Pancreas (tissue), 10 donors: Measurements from ENCODE around the gene SLC12A6. TPM values are rescaled to one million over a fixed set of nuclear protein-coding genes. Genes with fewer than 3 reads are reported as not detected.

Source experiments
- ATAC-seq, 4 donors: fragments of 200-7000 bp; cut with Tn5 transposase; one replicate each; pipeline versions ENCODE4 v1.8.0 to v1.9.1; 2020; ENCODE audit warnings: mild to moderate bottlenecking in 4 of 4, moderate library complexity in 4 of 4
- DNase-seq, 6 donors: peaks; one replicate each; pipeline ENCODE4 v3.0.0-alpha.2; 2020
- FAIRE-seq: peaks from 2 replicates; lab custom pipeline; 2012; peaks lifted over from hg19 to GRCh38; lab: Jason Lieb, UNC
- H3K27ac ChIP-seq, 4 donors: fragments of 200-600 bp; sonication (generic); 1 replicate in 3 of 4; 2 replicates in 1 of 4; pipeline versions ENCODE4 v1.5.0 to v1.8.0; 2020
- H3K27me3 ChIP-seq, 4 donors: fragments of 200-600 bp; one replicate each; pipeline ENCODE4 v1.8.0; 2021
- H3K36me3 ChIP-seq, 3 donors: fragments of 200-600 bp; sonication (generic) in 1 of 3; one replicate each; pipeline versions ENCODE4 v1.5.0 to v1.8.0; 2020 to 2021
- H3K4me1 ChIP-seq, 3 donors: fragments of 200-600 bp; one replicate each; pipeline ENCODE4 v1.8.0; 2021
- H3K4me3 ChIP-seq, 4 donors: fragments of 200-600 bp; sonication (generic) in 2 of 4; one replicate each; pipeline versions ENCODE4 v1.5.0 to v1.8.0; 2020 to 2021
- H3K9me3 ChIP-seq, 4 donors: fragments of 200-600 bp; one replicate each; pipeline ENCODE4 v1.8.0; 2021
- WGBS, 2 donors: extraction: QIAGEN DNeasy Blood & Tissue Kit; methylation state at CpG; one replicate each; pipeline ENCODE4 v1.1.7; 2013; 5-methylcytosine and 5-hydroxymethylcytosine counted together
- intact Hi-C, 3 donors: fragments of 100-400 bp; cut with DNase I; formaldehyde crosslinking; loops; one replicate each; pipeline versions ENCODE4 v1.11.1 to v1.14.2; 2022
- polyA plus RNA-seq, 2 donors: library from polyadenylated mRNA; stranded (reverse); fragments of 200-250 nt; gene quantifications; one replicate each; pipeline ENCODE4 v1.2.3, GENCODE V29; 2013
- total RNA-seq, 6 donors: library from RNA; stranded (reverse); fragmentation: NEBNext Ultra II Directional in 4 of 6; extraction: Animal tissue kit (Norgen Biotek cat#: 25700) in 4 of 6; gene quantifications; one replicate each; pipeline versions ENCODE4 v1.2.1 to v1.2.4, GENCODE V29; 2021 to 2023
- TF ChIP-seq, protein P1 (sequence below), 4 donors: fragments of 200-600 bp; sonication (generic) in 3 of 4; IDR thresholded peaks; one replicate each; pipeline versions ENCODE4 v1.5.0 to v1.8.0; 2021; ENCODE audit warnings: antibody characterized with exemption in 4 of 4
- donor health status: healthy with polysubstance abuse.
- donor health status: DM: no; HTN: no; CAD: no; lungs with moderate emphysema.
- donor health status: DM: no; HTN: no; CAD: no.
- donor health status: control.
- donor health status: control.
- donor health status: Bipolar disorder and iron deficiency.
- donor health status: DM: yes; HTN: yes; CAD: no.
- donor health status: DM: no; HTN: no; CAD: no.
- donor health status: DM: no; HTN: no; CAD: no.
- donor health status: DM: yes; HTN: yes; CAD: no.

Gene SLC12A6
- total and polyA plus RNA-seq, 8 donors: 2.5 to 13.1 (median 6.0) TPM

DNA sequence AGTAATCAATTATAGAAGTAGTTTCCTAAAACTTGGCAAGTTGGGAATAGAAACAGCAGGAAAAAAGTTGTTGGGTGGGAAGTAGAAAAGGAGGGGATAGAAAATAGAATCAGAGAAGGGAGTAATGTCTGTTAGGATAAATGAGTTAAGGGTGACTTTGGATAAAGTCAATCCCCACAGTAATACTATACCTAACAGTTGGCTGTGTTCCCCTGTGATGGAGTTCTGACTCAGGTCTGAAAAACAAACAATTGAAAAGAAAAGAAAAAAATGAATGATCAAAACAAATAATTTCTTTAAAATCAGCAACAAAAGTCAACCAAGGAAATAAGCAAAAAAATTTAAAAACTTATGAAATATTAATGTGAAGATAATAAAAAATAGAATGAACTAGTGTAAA lies 62.4 kb downstream of the SLC12A6 start:
- Histone ChIP-seq H3K36me3 (no peaks in the 10 kb centered on the region), H3K4me3 (no peak overlapping the region), H3K27me3 (no peaks in the 10 kb centered on the region), H3K9me3 (no peaks in the 10 kb centered on the region), H3K4me1 (peaks cover 0 to 5% (median 0%) of the 10 kb centered on the region in 3 donors), H3K27ac (no peak overlapping the region)
- FAIRE-seq (no peak), DNase-seq (no peak), ATAC-seq (no peak)
- intact Hi-C loops: no loop called here
- TF ChIP-seq, protein P1, sequence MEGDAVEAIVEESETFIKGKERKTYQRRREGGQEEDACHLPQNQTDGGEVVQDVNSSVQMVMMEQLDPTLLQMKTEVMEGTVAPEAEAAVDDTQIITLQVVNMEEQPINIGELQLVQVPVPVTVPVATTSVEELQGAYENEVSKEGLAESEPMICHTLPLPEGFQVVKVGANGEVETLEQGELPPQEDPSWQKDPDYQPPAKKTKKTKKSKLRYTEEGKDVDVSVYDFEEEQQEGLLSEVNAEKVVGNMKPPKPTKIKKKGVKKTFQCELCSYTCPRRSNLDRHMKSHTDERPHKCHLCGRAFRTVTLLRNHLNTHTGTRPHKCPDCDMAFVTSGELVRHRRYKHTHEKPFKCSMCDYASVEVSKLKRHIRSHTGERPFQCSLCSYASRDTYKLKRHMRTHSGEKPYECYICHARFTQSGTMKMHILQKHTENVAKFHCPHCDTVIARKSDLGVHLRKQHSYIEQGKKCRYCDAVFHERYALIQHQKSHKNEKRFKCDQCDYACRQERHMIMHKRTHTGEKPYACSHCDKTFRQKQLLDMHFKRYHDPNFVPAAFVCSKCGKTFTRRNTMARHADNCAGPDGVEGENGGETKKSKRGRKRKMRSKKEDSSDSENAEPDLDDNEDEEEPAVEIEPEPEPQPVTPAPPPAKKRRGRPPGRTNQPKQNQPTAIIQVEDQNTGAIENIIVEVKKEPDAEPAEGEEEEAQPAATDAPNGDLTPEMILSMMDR (IDR thresholded peaks at IDR 0.05): no peak

DNA sequence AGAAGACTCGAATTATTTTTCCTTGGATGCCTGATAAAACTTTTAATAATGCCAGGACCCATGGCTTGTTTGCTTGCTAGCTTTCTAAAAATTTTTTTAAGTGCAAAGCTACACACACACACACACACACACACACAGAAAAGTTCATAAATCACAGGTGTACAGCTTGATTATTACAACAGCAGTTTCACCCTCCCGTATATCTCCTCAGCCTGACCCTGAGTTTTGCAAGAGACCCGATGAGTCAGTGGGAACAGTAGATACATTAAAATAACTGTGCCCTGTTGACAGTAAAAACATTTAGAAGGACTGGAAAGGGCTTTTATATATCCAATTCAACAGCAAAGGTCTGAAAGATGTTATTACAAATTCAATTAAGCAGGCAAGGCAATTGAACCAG lies 66.1 kb downstream of the SLC12A6 start:
- Histone ChIP-seq H3K27me3 (no peaks in the 10 kb centered on the region), H3K4me3 (no peak overlapping the region), H3K4me1 (no peaks in the 10 kb centered on the region), H3K36me3 (no peaks in the 10 kb centered on the region), H3K27ac (no peak overlapping the region), H3K9me3 (no peaks in the 10 kb centered on the region)
- WGBS, 2 donors: 67 to 75% methylated on average over 3 of the region's 3 CpGs
- no peak for ATAC-seq
- no peak for DNase-seq
- TF ChIP-seq, protein P1 (IDR thresholded peaks at IDR 0.05): no peak
- no peak for FAIRE-seq
- intact Hi-C loops: no loop called here

DNA sequence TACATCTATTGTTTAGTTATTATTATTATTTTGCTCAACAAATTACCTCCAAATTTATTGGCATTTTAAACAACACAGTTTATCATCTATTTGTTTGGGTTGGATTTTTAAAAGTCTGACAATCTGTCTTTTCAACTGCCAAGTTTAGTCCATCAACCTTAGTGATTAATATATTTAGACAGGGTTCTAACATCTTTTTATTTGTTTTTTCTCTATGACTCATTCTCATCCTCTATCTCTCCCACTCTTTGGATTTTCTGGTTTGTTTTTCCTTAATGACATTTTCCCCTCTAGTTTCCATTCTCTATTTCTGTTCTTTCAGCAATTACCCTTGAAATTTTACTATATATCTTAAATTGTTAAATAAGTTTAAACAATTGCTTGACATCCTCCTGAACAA lies 70.8 kb downstream of the SLC12A6 start:
- H3K36me3 ChIP-seq: no peaks in the 10 kb centered on the region
- TF ChIP-seq, protein P1 (IDR thresholded peaks at IDR 0.05): no peak
- intact Hi-C loops: no loop called here
- no peak overlapping the region for H3K27ac ChIP-seq
- FAIRE-seq (no peak), DNase-seq (no peak), ATAC-seq (no peak)
- no peaks in the 10 kb centered on the region for H3K27me3 ChIP-seq
- H3K4me1 ChIP-seq: no peaks in the 10 kb centered on the region
- no peaks in the 10 kb centered on the region for H3K9me3 ChIP-seq
- no peak overlapping the region for H3K4me3 ChIP-seq

DNA sequence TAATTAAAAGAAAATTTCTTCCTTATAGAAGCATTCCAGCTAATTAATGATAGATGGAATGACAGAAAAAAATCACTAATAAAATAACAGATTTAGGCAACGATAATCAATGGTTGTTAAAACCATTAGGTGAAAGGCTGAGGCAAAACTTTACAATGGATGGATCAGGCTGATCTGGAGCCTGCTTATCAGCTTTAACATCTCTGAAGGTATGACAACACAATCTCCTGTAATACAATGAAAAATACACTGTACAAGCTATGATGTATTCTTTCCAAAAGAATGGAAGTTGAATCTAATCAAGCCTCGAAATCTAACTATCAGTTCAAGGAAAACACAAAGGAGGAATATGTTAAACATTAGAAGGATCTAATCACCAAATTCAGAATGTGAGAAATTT lies 73.5 kb downstream of the SLC12A6 start:
- no peak overlapping the region for H3K27ac ChIP-seq
- 73 to 84% methylated on average over 2 of the region's 2 CpGs for WGBS, 2 donors
- TF ChIP-seq, protein P1 (IDR thresholded peaks at IDR 0.05): no peak
- ATAC-seq (no peak), FAIRE-seq (no peak), DNase-seq (no peak)
- no peaks in the 10 kb centered on the region for H3K4me1 ChIP-seq
- H3K9me3 ChIP-seq: no peaks in the 10 kb centered on the region
- no peaks in the 10 kb centered on the region for H3K27me3 ChIP-seq
- no peak overlapping the region for H3K4me3 ChIP-seq
- no peaks in the 10 kb centered on the region for H3K36me3 ChIP-seq
- intact Hi-C loops: no loop called here

DNA sequence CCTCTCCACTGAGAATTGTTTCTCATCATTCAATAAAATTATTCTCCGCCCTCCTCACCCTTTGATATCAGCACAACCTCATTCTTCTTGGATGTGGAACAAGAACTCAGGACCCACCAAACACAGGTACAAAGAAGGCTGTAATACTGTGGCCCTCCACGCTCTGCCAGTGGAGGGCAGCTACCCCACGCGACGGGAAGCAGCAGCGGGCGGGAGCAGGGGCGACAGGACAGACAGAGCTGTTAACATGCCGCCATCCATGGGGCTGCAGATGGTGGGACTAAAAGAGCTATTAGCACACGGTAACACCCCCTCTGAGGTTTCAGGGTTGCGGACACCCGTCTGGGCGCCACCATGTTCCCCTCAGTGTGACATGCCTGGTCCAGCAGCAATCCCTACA lies 75.2 kb downstream of the SLC12A6 start:
- no peaks in the 10 kb centered on the region for H3K9me3 ChIP-seq
- H3K4me3 ChIP-seq: no peak overlapping the region
- H3K27me3 ChIP-seq: no peaks in the 10 kb centered on the region
- TF ChIP-seq, protein P1 (IDR thresholded peaks at IDR 0.05): no peak
- intact Hi-C loops: no loop called here
- no peaks in the 10 kb centered on the region for H3K36me3 ChIP-seq
- FAIRE-seq (no peak), ATAC-seq (no peak), DNase-seq (no peak)
- H3K4me1 ChIP-seq: no peaks in the 10 kb centered on the region
- H3K27ac ChIP-seq: no peak overlapping the region
- 96 to 99% methylated on average over 13 of the region's 13 CpGs for WGBS, 2 donors
